NCI-H2107 treated with DMSO at 0.1 percent for 48 hours (cell line): ENCODE measurements around the gene COMT.

Source experiments
- DNase-seq: peaks from one replicate; lab custom pipeline; 2025; ENCODE audit not compliant: unreplicated experiment; lab: John Stamatoyannopoulos, UW

Gene COMT

DNA sequence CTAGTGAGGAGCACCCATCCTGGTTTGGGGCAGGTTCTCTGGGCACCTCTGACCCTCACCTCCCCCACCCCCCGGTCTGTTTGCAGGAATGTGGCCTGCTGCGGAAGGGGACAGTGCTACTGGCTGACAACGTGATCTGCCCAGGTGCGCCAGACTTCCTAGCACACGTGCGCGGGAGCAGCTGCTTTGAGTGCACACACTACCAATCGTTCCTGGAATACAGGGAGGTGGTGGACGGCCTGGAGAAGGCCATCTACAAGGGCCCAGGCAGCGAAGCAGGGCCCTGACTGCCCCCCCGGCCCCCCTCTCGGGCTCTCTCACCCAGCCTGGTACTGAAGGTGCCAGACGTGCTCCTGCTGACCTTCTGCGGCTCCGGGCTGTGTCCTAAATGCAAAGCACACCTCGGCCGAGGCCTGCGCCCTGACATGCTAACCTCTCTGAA lies 26.9 kb downstream of the COMT start:
- no peak for DNase-seq

DNA sequence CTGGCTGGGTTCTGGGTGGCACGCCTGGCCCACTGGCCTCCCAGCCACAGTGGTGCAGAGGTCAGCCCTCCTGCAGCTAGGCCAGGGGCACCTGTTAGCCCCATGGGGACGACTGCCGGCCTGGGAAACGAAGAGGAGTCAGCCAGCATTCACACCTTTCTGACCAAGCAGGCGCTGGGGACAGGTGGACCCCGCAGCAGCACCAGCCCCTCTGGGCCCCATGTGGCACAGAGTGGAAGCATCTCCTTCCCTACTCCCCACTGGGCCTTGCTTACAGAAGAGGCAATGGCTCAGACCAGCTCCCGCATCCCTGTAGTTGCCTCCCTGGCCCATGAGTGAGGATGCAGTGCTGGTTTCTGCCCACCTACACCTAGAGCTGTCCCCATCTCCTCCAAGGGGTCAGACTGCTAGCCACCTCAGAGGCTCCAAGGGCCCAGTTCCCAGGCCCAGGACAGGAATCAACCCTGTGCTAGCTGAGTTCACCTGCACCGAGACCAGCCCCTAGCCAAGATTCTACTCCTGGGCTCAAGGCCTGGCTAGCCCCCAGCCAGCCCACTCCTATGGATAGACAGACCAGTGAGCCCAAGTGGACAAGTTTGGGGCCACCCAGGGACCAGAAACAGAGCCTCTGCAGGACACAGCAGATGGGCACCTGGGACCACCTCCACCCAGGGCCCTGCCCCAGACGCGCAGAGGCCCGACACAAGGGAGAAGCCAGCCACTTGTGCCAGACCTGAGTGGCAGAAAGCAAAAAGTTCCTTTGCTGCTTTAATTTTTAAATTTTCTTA lies 27.8 kb downstream of the COMT start:
- no peak for DNase-seq

DNA sequence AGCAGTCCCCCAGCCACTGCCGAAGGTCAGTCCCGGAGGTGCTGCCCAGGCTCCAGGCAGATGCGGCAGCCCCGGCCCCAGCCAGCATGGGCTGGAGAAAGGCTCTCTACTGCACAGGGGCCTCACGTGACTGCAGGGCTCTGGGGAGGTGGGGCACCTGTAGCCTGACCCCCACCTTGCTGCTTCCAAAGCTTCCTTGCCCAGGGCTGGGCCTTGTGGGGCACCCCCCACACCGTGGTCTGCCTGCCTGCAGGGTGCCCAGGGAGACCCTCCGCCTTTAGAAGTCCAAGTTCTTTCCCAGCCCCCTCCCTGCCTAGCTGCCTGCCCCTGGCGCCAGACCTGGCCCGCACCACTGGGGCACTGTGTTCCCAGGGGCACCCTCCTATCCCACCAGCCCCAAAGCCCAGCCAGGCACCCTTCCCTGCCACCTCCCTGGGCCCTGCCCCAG lies 28.5 kb downstream of the COMT start:
- no peak for DNase-seq

DNA sequence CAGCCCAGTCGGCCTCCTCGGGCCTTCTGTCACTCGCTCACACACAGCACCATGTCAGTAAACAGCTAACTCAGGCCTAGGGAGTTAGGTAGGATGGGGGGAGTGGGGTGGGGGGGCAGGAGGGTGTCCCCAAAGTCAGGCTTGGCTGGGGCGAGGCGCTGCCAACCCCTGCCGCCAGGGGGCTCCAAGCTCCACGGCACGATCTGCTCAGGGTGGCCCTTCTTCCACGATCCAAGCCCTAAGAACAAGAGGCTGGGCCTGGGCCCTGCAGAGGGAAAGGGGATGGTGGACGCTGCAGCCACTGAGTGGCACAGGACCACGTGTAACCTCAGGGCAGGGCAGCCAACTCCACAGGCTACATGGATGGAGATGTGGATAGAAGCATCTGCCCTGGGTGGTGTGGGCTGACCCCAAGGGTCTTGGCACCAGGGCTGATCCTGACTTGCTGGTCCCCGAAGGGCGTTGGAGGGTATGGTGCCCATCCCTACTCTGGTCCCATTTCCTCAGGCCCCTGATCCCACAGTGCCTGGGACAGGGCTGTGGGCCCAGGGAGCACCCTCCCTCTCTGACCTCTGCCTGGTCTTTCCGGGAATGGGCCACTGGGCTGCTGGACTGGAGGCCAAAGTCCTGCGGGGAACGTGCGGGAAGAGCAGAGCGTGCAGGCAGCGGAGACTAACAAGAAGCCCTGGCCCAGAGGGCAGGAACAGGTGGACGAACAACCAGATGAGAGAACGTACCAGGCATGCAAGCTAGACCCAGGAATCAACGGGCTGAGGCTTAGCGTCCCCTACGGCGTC lies 29.1 kb downstream of the COMT start:
- no peak for DNase-seq

DNA sequence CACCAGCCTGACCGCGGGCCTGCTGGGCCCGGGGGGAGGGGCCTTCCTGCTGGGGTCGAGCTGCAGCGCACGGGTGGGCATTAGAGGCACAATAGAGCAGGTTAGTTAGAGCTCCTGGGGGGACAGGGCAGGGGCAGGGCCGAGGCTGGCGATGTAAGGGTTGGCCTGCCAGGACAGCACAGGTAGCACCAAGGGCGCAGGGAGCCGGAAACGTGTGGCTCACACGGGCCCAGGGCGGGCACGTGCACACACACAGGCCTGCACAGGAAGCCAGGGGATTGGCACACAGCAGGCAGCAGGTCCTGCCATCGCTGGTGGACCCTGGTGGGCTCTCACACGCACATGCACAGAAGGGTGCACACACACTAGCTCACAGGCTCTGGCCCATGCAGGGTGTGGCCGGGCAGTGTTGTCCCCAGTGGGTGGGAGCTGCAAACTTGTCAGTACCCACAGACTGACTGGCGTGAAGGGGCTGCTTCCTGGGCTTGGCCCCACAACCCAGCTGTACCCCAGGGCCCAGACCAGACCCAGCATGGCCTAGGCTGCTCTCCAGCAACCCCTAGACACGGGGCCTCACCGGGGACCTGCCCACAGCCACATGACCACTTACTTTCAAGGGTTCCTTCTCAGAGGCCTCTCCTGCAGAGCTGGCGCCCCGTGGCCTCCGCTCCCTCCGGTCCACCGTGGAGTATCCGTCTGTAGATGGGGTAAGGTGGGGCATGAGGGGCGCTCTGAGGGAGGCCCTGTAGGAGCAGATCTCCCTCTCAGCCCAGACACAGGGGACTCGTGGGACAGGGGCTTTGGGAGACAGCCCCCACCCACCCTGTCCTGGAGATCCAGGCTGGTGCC lies 29.9 kb downstream of the COMT start:
- no peak for DNase-seq

DNA sequence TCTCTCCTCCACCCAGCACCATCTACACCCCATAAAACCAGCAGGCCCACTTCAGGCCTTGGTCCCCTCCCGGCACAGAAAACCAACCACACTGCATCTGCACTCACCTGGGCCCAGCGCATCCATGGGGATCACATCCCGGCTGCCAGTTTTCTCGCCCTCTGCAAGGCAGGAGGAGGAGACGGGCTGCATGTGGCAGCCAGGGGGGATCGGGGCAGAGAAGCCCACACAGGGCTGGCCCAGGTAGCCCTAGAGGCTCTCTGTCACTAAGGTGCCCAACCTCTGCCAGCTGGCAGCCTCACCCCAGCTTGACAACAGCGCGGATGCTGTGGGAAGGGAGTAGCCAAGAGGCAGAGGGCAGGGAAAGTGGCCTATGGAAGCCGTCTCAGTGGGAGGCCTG lies 30.7 kb downstream of the COMT start:
- no peak for DNase-seq

DNA sequence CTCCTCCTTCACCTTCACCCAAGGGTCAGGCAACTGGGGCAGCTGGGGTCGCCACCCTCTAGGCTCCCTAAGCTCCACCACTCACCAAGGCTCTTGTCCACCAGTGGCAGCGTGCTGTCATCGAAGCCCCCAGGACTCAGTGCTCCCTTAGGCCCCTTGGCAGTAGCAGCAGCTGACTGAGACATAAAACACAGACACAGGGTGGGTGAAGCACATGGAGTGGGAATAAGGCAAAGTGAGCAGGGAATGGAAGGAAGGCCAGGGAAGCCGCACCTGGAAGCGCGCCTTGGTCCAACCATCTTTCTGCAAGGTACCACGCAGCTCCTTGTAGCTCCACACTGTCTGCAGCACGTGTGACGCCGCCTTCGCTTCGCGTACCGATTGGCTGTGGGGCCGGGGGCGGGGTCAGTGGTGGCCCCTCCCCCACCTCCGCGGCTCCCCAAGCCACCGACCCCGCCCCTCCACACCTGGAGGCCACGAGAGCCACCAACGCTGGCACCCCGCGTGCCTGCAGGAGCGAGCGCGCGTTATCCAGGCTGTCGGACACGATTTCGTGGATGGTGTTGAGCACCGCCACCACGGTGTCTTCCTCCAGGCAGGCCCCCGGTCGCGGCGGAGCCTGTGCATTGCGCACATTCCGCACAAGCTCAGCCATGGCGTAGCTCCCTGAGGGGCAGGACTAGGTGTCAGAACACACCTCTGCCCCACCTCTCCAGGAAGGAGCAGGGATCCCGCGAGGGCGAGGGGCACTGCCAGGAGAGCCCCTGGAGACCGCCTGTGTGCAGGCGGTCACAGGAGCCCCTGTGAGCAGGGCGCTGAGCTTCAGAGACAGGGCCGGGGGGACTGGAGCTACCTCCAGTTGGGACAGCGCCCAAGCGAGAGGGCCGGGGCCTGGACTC lies 31.3 kb downstream of the COMT start:
- DNase-seq = no peak

DNA sequence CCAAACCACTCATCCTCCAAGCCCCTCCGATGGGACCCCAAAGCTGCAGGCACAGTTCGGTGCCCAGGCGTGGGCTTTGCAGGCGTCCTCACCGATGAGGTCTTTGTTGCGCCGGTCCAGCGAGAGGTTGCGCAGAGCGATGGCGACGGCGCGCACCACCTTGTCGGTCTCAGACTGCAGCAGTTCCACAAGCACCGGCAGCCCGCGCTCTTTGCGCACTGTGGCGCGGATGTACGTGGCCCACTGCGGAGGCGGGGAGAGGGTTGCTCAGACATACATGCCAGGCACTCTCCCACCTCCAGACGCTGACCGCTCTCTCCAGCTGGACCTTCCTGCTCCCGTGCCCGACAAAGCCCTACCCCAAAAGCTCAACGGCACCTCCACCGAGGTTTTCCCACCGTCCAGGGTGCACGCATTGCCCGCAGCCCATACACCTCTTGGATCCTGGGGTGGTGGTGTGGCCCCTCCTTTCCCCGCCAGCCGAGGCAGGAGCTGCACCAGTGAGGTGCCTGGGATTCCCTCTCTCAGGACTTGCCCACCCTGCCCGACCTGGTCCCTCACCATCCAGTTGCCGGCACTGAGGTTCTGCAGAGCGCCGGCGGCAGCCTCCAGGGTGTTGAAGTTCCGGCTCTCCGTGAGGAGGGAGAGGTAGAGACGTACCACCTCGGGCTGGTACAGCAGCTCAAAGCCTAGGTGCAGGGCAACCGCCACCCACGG lies 32.1 kb downstream of the COMT start:
- DNase-seq = no peak

DNA sequence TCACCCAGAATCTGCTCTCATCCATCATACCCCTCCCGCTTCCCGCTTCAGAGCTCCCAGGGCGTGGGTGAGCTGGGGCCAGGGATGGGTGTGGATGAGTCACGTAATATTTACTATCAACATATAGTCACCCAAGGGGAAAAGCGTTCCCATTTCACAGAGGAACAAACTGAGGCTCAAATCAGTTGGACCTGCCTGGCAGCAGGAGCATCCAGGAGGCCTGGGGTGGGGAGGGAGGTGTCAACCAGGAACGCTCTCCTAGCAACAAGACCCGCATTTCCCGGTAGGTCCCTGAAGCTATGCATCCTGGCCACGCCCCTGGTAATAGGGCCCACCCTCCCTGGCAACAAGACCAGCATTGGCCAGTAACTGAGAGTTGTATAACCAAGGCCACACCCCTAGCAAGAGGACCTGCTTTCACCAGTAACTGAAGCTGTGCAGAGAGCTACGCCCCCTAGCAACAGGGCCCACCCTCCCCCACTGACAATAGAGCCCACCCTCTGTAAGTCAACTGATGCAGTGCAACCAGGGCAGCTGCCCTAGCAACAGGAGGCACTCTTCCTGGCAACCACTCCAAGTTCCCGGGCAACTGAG lies 32.8 kb downstream of the COMT start:
- peak; percentile 29 for DNase-seq

DNA sequence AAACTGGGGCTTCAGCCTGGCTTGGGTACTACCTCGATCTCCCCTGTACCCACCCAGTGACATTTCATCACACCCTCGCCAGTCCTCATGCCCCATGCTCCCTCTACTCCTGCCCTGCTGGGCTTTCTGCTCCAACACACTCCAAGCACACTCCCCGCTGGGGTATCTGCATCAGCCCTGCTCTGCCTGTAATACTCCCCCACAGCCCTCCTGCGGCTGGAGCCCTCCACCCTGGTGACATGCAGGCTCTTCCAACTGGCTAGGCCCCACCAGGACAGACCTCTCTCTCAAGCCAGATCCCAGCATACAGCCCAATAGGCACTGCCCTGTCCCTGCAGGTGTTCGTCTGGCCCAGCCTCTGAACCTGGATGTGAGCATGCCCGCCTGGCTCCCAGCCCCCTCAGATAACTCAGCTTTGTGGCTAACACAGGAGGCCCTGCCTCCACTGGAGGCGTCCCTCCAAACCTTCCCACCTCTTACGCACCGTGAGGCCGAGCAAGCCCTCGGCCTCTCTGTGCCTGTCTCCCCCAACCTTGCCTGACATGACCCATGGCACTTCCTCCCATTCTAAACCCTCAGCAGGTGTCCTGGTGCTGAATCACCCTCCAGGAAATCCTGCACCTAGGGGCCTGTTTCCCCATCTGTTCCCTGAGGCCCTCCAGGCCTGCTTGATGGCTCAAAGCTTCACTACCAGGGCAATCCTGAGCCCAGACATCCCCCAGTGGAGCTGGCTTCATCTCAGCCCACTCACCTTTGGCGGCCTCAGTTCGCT lies 33.5 kb downstream of the COMT start:
- peak; percentile 33 for DNase-seq

DNA sequence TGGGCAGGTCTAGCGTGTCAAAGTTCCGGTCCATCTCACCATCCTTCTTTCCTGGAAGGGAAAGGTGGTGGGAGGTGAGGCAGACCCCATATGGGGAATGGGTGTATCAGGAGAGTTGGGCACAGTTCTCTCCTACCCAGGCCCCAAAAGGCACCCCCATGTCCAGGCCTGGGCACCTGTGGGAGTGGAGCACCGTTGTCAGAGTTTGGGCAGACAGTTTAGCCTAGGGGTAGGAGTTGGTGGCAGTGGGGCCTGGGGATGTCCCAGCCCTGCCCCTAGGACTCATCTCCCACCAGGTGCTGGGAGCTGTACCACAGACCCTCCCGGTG lies 34.1 kb downstream of the COMT start:
- DNase-seq = no peak

DNA sequence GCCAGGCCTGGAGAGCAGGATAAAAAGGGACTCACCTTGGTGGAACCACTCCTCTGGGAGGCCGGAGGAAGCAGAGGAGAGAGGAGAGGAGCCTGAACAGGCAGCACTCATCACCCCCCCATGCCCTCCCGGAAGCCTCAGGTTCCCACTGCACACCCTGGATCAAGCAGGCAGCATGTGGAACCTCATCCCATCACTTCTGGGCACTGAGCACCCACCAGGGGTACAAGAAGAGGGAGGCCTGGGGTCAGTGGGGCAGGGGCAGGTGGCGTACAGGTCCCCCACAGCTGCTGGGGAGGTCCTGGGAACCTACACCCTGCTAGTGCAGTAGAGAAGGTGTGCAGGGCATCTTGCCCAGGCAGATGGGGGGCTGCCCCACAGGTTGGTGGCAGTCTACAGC lies 35.1 kb downstream of the COMT start:
- DNase-seq = no peak

DNA sequence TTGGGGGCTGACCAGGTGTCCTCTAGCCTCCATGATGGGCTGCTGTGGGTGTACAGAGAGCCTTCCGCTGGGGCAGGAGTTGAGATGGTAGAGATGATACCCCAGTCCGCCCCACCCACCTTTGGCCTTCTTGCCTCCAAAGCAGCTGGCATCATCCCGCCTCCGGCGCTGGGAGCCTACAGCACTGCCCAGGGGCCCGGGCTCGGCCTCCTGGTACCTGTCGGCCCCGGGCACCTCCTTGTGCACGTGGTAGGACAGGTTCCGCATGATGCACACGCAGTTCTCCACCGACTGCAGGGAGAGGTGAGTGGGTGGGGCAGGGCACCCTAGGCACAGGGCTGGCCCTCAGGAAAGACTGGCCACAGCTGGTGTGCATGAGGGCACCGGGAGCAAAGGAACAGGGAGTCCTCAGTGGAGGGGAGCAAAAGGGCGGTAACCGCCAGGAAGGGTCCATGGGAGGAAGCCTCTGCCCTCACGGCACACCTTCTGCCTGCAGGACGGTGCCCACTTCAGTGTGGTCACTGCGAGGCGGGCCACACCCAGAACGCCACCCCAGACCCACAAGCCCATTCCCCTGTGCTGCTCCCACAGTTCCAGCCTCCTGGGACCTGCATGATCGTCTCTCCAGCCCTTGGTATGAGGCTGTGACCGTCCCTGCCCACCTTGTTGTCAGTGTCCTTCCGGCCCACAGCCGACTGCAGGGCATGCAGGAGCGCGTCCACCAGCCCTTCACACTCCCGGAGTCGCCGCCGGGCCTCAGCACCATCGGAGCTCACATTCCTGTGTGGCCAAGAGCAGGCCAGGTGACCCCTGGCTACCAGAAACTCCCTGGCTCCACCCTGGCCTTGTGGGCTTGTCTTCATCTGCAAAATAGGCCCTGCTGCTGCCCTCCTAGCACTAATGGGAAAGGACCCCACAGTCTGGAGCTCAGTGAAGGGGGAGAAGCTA lies 36.0 kb downstream of the COMT start:
- no peak for DNase-seq

DNA sequence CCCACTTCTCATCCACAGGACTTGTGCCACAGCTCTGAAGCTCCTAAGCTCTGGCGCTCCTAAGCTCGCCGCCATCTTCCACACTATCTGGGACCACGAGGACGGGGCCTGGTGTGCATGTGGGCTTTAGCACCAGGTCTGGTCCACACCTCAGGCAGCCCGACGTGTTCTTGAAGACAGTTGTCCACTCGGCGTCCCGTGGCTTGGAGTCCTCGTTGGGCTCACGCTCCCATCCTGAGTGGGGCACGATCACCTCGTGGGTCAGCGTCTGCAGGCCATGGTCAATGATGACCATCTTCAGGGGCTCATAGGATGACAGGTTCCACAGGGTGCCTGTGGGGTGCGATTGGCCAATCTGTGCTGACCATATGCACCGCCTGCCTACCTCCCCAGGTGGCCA lies 37.2 kb downstream of the COMT start:
- DNase-seq = no peak

DNA sequence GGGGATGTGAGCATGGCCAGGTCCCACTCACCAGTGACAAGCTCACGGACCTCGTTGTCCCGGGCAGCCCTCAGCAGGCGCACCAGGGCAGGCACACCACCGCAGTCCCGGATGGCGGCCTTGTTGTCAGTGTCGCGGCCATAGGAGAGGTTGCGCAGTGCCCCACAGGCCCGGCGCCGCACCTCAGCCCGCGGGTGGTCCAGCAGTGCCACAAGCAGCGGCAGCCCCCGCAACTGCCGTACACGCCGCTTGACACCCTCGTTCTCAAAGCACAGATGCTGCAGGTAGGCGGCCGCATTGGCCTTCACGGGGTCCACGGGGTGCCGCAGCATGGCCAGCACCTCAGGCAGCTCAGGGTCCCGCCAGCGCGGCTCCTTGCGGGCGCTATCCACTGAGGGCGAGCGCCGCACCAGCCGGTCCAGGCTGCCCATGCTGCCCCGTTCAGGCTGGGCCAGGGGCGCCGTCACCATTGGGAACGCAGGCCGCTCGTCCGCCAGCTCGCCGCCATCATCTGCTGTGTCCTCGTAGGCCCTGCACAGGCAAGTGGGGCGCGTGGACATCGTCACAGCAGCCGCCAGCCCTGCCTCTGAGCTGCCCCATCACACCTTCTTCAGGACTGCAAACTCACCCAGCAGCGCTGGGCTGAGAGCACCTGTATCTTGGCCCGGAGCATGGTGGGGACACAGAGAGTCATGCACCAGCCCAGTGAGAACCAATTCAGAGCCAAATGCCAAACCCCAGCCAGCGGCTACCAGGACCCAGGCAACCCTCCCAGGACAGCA lies 38.3 kb downstream of the COMT start:
- DNase-seq = no peak

DNA sequence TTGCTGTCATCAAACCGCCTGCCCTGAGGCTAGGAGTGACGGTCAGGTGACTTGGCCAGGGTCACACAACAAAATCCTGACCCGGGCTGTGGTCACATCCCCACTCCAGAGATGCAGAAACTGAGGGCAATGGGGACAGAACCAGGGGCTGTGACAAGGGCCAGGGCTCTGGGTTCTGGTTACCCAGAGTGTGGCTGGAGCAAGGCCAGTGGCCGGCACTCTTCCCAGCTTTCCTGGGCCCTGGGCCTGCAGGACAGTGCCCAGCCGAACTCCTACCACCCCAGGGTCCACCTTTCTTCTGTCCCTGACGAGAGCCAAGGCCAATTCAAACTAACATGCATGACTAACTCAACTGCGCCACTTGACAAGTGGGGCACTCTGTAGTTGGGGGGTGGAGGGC lies 39.2 kb downstream of the COMT start:
- no peak for DNase-seq
